ENCODE results near the gene F13A1. TPM values are rescaled to one million over a fixed set of nuclear protein-coding genes. Genes with fewer than 3 reads are reported as not detected.
"Not testable (repeated sequence)": the region's sequence is repeated elsewhere in the genome, so short reads cannot be mapped to it uniquely, and the experiment has no call there.

F13A1 gene
- total RNA-seq, 1 donor from 2014 or later = 160 TPM

- Histone ChIP-seq H3K27ac (ENCODE audit: low read depth, low read length) (no peak overlapping the region), H3K4me3 (ENCODE audit: low read length in 3 of 3) (no peak overlapping the region), H3K9me3 (ENCODE audit: control insufficient read depth in 3 of 3, low read length in 3 of 3) (no peaks in the 10 kb centered on the region), H3K4me1 (ENCODE audit: control insufficient read depth in 3 of 3, insufficient read depth in 3 of 3, low read length in 3 of 3) (no peaks in the 10 kb centered on the region), H3K9ac (ENCODE audit: low read depth in 1 of 3, low read length in 3 of 3) (no peak overlapping the region), H3K27me3 (ENCODE audit: control insufficient read depth in 3 of 3, insufficient read depth in 3 of 3, low read length in 3 of 3) (peaks cover 11 to 23% (median 18%) of the 10 kb centered on the region in 3 donors), H3K36me3 (ENCODE audit: control insufficient read depth in 3 of 3, insufficient read depth in 3 of 3, low read length in 3 of 3) (no peaks in the 10 kb centered on the region)
Measured at GRCh38 chr6:6323352-6323751, 2.9 kb upstream of the F13A1 start.

- no peaks in the 10 kb centered on the region for H3K36me3 ChIP-seq (ENCODE audit: control insufficient read depth in 3 of 3, insufficient read depth in 3 of 3, low read length in 3 of 3)
- peaks cover 11 to 28% (median 22%) of the 10 kb centered on the region in 3 donors for H3K27me3 ChIP-seq (ENCODE audit: control insufficient read depth in 3 of 3, insufficient read depth in 3 of 3, low read length in 3 of 3)
- H3K27ac ChIP-seq (ENCODE audit: low read depth, low read length) = no peak overlapping the region
- no peaks in the 10 kb centered on the region for H3K9me3 ChIP-seq (ENCODE audit: control insufficient read depth in 3 of 3, low read length in 3 of 3)
- no peak overlapping the region for H3K9ac ChIP-seq (ENCODE audit: low read depth in 1 of 3, low read length in 3 of 3)
- no peak overlapping the region for H3K4me3 ChIP-seq (ENCODE audit: low read length in 3 of 3)
- H3K4me1 ChIP-seq (ENCODE audit: control insufficient read depth in 3 of 3, insufficient read depth in 3 of 3, low read length in 3 of 3) = no peaks in the 10 kb centered on the region
Measured at GRCh38 chr6:6320901-6321300, 439 bp upstream of the F13A1 start.

GRCh38 chr6:6317825-6318733 lies 2.4 kb downstream of the F13A1 start:
- Histone ChIP-seq H3K4me3 (ENCODE audit: low read length in 3 of 3) (peak overlapping the region in 1 of 3 donors; percentile 36), H3K4me1 (ENCODE audit: control insufficient read depth in 3 of 3, insufficient read depth in 3 of 3, low read length in 3 of 3) (no peaks in the 10 kb centered on the region), H3K27me3 (ENCODE audit: control insufficient read depth in 3 of 3, insufficient read depth in 3 of 3, low read length in 3 of 3) (peaks cover 11 to 28% (median 20%) of the 10 kb centered on the region in 3 donors), H3K27ac (ENCODE audit: low read depth, low read length) (no peak overlapping the region), H3K9me3 (ENCODE audit: control insufficient read depth in 3 of 3, low read length in 3 of 3) (no peaks in the 10 kb centered on the region), H3K9ac (ENCODE audit: low read depth in 1 of 3, low read length in 3 of 3) (no peak overlapping the region), H3K36me3 (ENCODE audit: control insufficient read depth in 3 of 3, insufficient read depth in 3 of 3, low read length in 3 of 3) (no peaks in the 10 kb centered on the region)

- H3K27me3 ChIP-seq (ENCODE audit: control insufficient read depth in 3 of 3, insufficient read depth in 3 of 3, low read length in 3 of 3) = peaks cover 11 to 24% (median 20%) of the 10 kb centered on the region in 3 donors
- H3K4me3 ChIP-seq (ENCODE audit: low read length in 3 of 3) = peak overlapping the region in 1 of 3 donors; percentile 36
- no peak overlapping the region for H3K9ac ChIP-seq (ENCODE audit: low read depth in 1 of 3, low read length in 3 of 3)
- no peaks in the 10 kb centered on the region for H3K9me3 ChIP-seq (ENCODE audit: control insufficient read depth in 3 of 3, low read length in 3 of 3)
- H3K4me1 ChIP-seq (ENCODE audit: control insufficient read depth in 3 of 3, insufficient read depth in 3 of 3, low read length in 3 of 3) = no peaks in the 10 kb centered on the region
- H3K36me3 ChIP-seq (ENCODE audit: control insufficient read depth in 3 of 3, insufficient read depth in 3 of 3, low read length in 3 of 3) = no peaks in the 10 kb centered on the region
- H3K27ac ChIP-seq (ENCODE audit: low read depth, low read length) = no peak overlapping the region
Measured at GRCh38 chr6:6317386-6317785, 3.1 kb downstream of the F13A1 start.

- Histone ChIP-seq H3K27ac (ENCODE audit: low read depth, low read length) (no peak overlapping the region), H3K27me3 (ENCODE audit: control insufficient read depth in 3 of 3, insufficient read depth in 3 of 3, low read length in 3 of 3) (peaks cover 11 to 20% (median 15%) of the 10 kb centered on the region in 3 donors), H3K9me3 (ENCODE audit: control insufficient read depth in 3 of 3, low read length in 3 of 3) (no peaks in the 10 kb centered on the region), H3K9ac (ENCODE audit: low read depth in 1 of 3, low read length in 3 of 3) (no peak overlapping the region), H3K4me1 (ENCODE audit: control insufficient read depth in 3 of 3, insufficient read depth in 3 of 3, low read length in 3 of 3) (no peaks in the 10 kb centered on the region), H3K36me3 (ENCODE audit: control insufficient read depth in 3 of 3, insufficient read depth in 3 of 3, low read length in 3 of 3) (no peaks in the 10 kb centered on the region), H3K4me3 (ENCODE audit: low read length in 3 of 3) (no peak overlapping the region)
Measured at GRCh38 chr6:6315660-6316059, 4.8 kb downstream of the F13A1 start.

GRCh38 chr6:6314596-6314995 lies 5.9 kb downstream of the F13A1 start:
- no peak overlapping the region for H3K27ac ChIP-seq (ENCODE audit: low read depth, low read length)
- H3K36me3 ChIP-seq (ENCODE audit: control insufficient read depth in 3 of 3, insufficient read depth in 3 of 3, low read length in 3 of 3) = no peaks in the 10 kb centered on the region
- H3K9me3 ChIP-seq (ENCODE audit: control insufficient read depth in 3 of 3, low read length in 3 of 3) = no peaks in the 10 kb centered on the region
- no peak overlapping the region for H3K9ac ChIP-seq (ENCODE audit: low read depth in 1 of 3, low read length in 3 of 3)
- peaks cover under 1 to 9% (median 9%) of the 10 kb centered on the region in 3 donors for H3K27me3 ChIP-seq (ENCODE audit: control insufficient read depth in 3 of 3, insufficient read depth in 3 of 3, low read length in 3 of 3)
- H3K4me3 ChIP-seq (ENCODE audit: low read length in 3 of 3) = no peak overlapping the region
- no peaks in the 10 kb centered on the region for H3K4me1 ChIP-seq (ENCODE audit: control insufficient read depth in 3 of 3, insufficient read depth in 3 of 3, low read length in 3 of 3)

GRCh38 chr6:6312901-6313441 lies 7.5 kb downstream of the F13A1 start:
- no peaks in the 10 kb centered on the region for H3K9me3 ChIP-seq (ENCODE audit: control insufficient read depth in 3 of 3, low read length in 3 of 3)
- H3K9ac ChIP-seq (ENCODE audit: low read depth in 1 of 3, low read length in 3 of 3) = no peak overlapping the region
- no peak overlapping the region for H3K4me3 ChIP-seq (ENCODE audit: low read length in 3 of 3)
- peaks cover 0 to 7% (median 4%) of the 10 kb centered on the region in 3 donors for H3K27me3 ChIP-seq (ENCODE audit: control insufficient read depth in 3 of 3, insufficient read depth in 3 of 3, low read length in 3 of 3)
- H3K27ac ChIP-seq (ENCODE audit: low read depth, low read length) = no peak overlapping the region
- H3K4me1 ChIP-seq (ENCODE audit: control insufficient read depth in 3 of 3, insufficient read depth in 3 of 3, low read length in 3 of 3) = no peaks in the 10 kb centered on the region
- no peaks in the 10 kb centered on the region for H3K36me3 ChIP-seq (ENCODE audit: control insufficient read depth in 3 of 3, insufficient read depth in 3 of 3, low read length in 3 of 3)

GRCh38 chr6:6305575-6305974 lies 14.9 kb downstream of the F13A1 start:
- H3K27ac ChIP-seq (ENCODE audit: low read depth, low read length) = no peak overlapping the region
- H3K36me3 ChIP-seq (ENCODE audit: control insufficient read depth in 3 of 3, insufficient read depth in 3 of 3, low read length in 3 of 3) = no peaks in the 10 kb centered on the region
- H3K4me3 ChIP-seq (ENCODE audit: low read length in 3 of 3) = no peak overlapping the region
- no peaks in the 10 kb centered on the region for H3K4me1 ChIP-seq (ENCODE audit: control insufficient read depth in 3 of 3, insufficient read depth in 3 of 3, low read length in 3 of 3)
- H3K27me3 ChIP-seq (ENCODE audit: control insufficient read depth in 3 of 3, insufficient read depth in 3 of 3, low read length in 3 of 3) = peaks cover 0 to 8% (median 0%) of the 10 kb centered on the region in 3 donors
- no peak overlapping the region for H3K9ac ChIP-seq (ENCODE audit: low read depth in 1 of 3, low read length in 3 of 3)
- H3K9me3 ChIP-seq (ENCODE audit: control insufficient read depth in 3 of 3, low read length in 3 of 3) = no peaks in the 10 kb centered on the region

GRCh38 chr6:6300383-6300782 lies 20.1 kb downstream of the F13A1 start:
- not testable (repeated sequence) for H3K27ac ChIP-seq (ENCODE audit: low read depth, low read length); H3K36me3 ChIP-seq (ENCODE audit: control insufficient read depth in 3 of 3, insufficient read depth in 3 of 3, low read length in 3 of 3); H3K27me3 ChIP-seq (ENCODE audit: control insufficient read depth in 3 of 3, insufficient read depth in 3 of 3, low read length in 3 of 3); H3K9me3 ChIP-seq (ENCODE audit: control insufficient read depth in 3 of 3, low read length in 3 of 3); H3K4me1 ChIP-seq (ENCODE audit: control insufficient read depth in 3 of 3, insufficient read depth in 3 of 3, low read length in 3 of 3); H3K4me3 ChIP-seq (ENCODE audit: low read length in 3 of 3); H3K9ac ChIP-seq (ENCODE audit: low read depth in 1 of 3, low read length in 3 of 3)

GRCh38 chr6:6293317-6293716 lies 27.1 kb downstream of the F13A1 start:
- no peak overlapping the region for H3K4me3 ChIP-seq (ENCODE audit: low read length in 3 of 3)
- H3K36me3 ChIP-seq (ENCODE audit: control insufficient read depth in 3 of 3, insufficient read depth in 3 of 3, low read length in 3 of 3) = no peaks in the 10 kb centered on the region
- no peaks in the 10 kb centered on the region for H3K4me1 ChIP-seq (ENCODE audit: control insufficient read depth in 3 of 3, insufficient read depth in 3 of 3, low read length in 3 of 3)
- H3K27me3 ChIP-seq (ENCODE audit: control insufficient read depth in 3 of 3, insufficient read depth in 3 of 3, low read length in 3 of 3) = no peaks in the 10 kb centered on the region
- no peak overlapping the region for H3K27ac ChIP-seq (ENCODE audit: low read depth, low read length)
- no peak overlapping the region for H3K9ac ChIP-seq (ENCODE audit: low read depth in 1 of 3, low read length in 3 of 3)
- no peaks in the 10 kb centered on the region for H3K9me3 ChIP-seq (ENCODE audit: control insufficient read depth in 3 of 3, low read length in 3 of 3)
